SW 1271 (cell line): Measurements from ENCODE around the gene FOSL1.

ENCODE experiments used
- DNase-seq, 2 experiments: peaks; one replicate each; lab custom pipeline; 2025; lab: John Stamatoyannopoulos, UW

The FOSL1 gene

DNA sequence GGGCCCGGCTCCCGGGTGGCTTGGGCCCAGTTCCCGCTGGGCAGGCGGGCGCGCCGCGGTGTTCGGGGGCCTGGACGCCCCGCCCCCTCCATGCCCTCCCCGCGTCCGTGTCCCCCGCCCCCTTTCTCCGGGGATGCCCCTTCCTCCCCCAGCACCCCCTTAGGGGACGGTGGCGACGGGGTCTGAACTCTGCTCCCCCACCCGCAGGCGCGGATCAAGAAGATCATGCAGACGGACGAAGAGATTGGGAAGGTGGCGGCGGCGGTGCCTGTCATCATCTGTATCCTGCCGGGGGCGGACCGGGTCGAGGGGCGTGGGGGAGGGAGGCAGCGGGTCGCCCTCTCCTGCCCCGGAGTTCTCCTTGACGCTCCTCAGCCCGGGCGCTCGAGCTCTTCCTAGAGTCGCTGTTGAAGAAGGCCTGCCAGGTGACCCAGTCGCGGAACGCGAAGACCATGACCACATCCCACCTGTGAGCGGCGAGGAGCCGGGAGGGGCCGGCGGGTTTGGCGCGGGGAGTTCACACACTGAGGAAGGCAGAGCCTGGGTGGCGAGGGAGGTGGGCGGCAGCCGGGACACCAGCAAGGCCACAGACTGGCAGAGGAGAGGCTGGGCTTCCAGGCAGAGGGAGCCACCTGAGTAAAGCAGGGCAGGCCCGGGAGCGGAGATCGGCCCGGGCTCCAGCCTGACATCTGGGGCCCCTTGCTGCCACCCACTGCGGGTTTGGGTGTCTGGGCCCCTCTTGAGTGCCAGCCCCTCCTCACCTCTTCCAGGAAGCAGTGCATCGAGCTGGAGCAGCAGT, 19.6 kb upstream of the FOSL1 start:
- peak in 1 of 2 experiments; percentile 69 for DNase-seq

DNA sequence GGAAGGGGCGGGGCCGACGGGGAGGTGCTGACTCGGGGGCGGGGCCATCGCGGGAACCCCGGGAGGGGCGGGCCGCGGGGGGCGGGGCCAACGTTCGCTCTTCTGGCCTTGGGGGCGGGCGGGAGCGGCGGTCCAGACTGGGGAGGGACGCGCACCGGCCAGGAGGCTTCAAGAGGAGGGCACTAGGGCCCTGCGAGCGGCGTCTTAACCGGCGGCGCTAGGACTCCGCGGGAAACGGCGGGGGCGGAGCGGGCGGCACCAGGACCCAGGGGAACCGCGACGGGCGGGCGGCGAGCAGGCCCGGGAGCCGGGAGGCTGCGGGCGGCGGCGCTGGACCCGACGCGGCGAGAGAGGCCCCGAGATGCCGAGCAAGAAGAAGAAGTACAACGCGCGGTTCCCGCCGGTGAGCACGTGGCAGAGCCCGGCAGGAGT, 19.0 kb upstream of the FOSL1 start, which contains the start of gene DRAP1:
Gene DRAP1 (plus strand): TSS at position 286 of the 432 bp plus-strand sequence. CDS start 76 bp downstream, at position 362.
- DNase-seq, result peak; percentile 85 to 94

DNA sequence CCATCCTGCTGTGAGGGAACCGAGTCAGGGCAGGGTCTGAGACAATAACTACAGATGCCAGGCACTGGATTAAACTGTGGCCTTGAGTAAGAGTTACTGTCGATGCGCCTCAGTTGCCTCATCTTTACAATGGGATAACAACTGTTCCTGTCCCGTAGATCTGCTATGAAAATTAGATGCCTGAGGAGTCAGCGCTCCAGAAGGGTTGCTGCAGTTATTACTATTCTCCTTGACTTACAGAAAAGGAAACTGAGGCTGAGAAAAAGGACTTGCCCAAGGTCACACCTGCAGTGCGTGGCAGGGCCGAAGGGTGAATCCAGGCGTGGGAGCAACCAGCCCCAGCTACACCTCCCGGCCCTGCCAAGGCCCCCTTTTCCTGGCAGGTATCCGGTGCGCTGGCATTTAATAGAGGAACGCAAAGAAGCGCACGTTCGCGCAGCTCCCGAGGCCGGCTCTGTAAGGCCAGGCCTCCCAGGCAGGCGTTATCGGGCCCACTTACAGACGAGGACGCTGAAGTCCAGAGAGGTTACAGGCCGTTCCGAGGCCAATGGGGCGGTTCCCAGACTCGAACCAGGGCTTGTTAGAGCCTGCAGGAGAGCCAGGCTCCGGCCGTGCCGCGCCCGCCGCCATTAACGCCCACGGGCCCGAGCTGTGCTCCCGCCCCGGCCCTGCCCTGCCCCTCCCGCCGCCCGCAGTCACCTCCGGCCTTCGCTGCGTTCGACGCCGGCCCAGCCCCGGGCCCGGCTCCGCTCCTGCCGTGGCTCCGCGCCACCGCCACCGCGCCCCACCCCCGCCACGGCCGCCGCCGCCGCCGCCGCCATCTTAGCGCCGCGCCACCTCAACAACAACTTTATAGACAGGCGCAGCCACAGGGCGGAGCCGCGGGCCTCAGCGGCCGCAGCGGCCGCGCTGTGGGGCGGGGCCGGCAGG, 18.3 kb upstream of the FOSL1 start, which contains the start of gene C11orf68:
Gene C11orf68 (minus strand): TSS at position 852 of the 930 bp plus-strand sequence. CDS start 31 bp downstream, at position 821.
- peak in 1 of 2 experiments; percentile 61 for DNase-seq

DNA sequence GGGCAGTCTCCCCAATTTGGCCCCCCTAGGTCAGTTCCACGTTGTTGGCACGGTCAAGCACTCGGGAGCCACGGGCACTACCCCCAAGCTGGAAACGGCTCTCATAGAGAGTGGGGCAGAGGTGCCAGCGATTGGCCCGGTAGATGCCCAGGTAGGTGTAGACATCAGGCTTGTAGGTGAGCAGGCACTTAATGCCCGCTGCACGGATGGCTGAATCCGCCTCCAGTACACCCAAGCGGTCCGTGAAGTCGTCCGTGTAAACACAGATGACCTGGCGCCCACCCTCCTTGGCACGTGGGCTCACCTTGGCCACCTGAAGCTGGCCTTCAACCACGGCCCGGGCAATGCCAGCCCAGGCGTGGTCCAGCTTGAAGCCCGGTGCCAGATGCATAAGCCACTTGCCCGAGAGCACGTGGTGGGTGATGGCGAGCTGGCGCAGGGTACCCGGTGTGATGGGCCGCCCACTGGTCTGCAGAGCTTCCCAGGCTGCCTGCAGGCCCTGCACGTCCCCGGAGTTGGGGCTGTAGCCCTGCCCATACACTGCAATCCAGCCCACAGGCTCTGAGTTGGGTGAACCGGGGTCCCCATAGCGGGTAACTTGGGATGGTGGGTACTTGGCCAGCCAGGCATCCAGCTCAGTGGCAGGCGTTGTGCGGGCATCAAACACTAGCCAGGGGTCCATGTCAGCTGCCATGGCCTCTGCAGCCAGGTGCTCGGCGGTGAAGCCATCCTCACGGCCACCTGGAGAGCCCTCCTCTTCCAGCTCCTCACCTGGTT, 17.4 kb upstream of the FOSL1 start:
- DNase-seq, result no peak

DNA sequence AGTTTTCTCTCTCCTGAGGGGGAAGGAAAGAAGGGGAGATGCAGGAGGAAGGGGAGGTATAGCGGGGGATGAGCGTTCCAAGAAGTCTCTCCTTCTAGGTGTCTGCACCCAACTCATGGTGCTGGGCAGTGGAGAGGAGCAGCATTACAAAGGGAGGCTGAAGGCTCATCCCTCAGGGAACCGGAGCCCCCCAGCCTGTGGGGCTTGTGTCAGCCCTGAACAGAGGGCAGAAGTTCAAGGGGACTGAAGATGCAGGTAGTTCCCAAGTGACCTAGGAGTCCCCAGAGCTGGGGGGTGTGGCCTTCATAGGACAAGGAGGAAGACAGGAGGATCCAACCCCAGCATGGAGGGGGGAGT, 16.9 kb upstream of the FOSL1 start:
- no peak for DNase-seq

DNA sequence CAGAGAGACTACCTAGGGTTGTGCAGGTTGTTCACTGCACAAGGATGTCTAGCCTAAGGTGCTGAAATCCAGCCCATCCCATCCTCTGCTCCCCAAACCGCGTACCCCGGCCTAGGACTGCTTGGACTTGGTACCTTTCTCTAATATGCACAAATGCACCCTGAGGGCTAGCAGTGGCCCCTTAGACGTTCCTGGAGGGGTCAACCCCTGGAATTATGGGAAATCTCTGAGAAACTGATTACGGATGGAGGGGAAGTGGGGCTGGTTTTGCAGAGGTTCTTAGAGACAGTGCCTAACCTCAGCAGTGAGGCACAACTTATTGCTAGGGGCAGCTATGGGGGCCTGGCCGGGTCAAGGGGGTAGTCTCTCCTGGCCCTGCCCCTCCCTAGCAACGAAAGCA, 16.2 kb upstream of the FOSL1 start:
- no peak for DNase-seq

DNA sequence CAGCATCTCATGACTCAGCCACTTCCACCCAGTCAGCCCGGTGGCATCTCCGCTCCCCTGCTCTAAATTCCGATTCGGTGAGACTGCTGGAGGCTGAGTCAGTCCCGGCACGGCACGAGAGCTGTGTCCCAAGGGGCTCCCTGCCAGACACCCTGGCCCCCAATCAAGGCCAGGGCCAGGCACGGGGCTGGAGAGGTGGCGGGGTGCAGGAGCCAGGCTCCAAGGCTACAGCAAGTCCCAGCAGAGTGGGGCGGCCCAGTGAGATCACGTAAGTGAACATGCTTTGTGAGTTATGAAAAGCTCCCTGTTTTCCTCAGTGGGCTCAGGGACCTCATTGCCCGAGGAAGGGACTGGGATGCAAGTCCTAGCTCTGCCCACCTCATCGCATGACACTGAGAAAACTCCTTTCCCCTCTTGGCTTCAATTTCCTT, 15.6 kb upstream of the FOSL1 start:
- DNase-seq, result peak; percentile 95 to 97

DNA sequence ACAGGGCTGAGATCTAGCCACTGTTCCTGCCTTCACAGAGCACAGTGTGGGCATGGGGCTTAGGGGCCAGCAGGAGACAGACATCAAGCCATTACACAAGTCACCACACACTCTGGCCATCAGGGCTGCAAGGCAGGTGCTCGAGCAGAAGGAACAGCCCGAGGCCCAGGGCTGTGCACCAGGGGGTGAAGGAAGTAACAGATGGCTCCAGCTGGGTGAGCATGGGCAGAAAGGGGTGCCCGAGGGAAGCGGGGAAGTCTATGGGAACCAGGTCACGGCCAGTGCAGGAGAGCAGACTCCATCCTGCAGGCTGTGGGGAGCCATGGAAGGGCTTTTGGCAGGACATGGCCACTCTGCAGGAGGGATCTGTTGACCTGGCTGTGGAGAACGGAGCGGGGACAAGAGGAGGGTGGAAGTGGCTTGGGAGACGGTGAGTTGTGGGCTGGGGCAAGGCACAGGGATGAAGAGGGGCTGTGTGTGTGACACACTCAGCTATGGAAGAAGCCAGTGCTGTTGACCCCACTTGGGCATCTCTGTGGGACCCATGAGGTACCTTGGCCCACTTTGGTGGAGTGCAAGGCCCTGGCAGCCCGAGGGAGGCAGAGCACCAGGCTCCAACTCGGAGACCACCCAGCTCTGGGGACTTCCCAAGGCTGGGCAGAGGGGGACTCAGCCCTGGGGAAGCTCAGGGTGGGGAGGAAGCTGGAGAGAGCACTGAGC, 15.1 kb upstream of the FOSL1 start:
- no peak for DNase-seq

DNA sequence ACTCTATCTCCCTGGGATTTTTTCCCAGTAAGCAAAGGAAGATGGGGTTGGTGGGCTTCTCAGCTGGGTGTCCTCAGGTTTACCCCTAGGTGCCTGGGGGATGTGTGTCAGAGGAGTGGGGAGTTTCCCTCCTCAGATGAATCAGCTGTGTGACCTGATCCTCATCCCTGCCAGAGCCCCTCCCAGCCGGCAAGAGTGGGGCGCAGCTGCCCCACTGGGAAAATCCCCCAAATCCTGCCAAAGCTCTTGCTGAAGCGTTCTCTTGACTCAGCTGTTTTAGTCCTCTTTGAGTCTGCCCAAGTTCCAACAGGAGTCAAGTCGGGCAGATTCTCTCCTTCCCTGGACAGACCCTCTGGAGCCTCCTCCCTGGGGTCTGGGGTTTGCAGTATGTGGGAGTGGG, 12.7 kb upstream of the FOSL1 start:
- no peak for DNase-seq

DNA sequence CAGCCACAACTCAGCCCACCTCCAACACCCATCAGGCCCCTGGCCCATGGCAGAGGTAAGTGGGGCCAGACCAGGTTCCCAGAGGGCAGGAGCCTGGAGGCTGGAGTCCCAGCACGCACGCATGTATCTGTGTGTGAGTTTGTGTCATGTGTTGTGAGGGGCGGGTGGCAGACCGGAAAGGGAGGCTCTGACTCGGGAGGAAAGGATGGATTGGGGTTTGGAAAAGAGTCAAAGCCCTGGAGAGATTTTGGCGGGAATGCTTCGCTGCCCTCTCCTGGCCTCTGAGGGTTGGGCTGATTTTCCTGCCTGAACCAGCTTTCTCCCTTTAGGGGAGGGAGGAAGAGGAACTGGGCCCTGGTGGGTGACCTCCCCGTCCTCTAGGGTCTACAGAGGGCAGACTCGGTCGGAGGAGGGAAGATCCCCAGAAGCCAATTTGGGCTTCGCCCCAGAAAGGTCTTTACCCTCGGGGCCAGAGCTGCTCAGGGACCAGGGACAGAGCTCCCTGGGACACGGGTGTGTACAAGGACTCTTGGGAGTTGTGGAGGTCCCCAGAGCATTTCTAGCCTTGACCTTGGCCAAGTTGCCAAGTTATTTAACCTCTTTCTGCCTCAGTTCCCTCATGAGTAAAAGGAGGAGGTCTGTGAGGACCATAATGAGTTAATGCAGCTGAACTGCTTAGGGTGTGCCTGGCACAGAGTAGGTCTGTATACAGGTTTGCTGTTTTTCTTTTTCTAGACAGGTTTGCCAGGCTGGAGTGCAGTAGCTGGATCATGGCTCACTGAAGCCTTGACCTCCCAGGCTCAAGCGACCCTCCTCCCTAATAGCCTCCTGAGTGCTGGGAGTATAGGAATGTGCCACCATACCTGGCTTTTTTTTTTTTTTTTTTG, 11.7 kb upstream of the FOSL1 start:
- DNase-seq, result peak; percentile 83 to 90

DNA sequence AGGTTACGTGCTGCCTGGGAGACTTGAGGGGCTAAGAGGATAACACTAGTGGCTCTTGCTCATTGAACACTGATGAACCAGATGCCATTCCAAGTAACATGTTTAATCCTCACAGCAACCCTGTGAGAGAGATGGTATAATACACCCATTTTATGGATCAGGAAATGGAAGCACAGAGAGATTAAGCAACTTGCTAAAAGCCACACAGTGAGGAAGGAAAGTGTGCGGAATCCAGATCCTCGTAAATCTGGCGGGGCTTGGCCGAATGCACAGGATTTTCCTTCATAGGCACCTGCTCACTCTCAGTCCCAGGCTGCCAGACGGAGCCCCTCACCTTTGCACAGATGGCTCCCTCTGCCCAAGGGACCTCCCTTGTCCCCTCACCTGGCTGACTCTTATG, 7.7 kb upstream of the FOSL1 start:
- no peak for DNase-seq

DNA sequence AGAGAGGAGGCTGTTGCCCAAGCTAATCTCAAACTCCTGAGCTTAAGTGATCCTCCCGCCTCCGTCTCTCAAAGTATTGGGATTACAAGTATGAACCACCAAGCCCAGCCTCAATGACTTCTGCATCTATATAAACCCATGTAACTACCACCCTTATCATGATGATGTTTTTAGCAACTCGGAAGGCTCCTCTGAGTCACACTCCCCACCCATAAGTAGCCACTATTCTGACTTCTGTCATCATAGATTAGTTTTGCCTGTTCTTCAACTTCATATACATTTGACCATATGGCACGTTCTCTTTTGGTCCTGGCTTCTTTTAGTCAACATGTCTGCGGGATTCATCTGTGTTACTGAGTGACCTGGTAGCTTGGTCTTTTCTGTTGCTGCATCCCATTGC, 6.4 kb upstream of the FOSL1 start:
- DNase-seq, result no peak

DNA sequence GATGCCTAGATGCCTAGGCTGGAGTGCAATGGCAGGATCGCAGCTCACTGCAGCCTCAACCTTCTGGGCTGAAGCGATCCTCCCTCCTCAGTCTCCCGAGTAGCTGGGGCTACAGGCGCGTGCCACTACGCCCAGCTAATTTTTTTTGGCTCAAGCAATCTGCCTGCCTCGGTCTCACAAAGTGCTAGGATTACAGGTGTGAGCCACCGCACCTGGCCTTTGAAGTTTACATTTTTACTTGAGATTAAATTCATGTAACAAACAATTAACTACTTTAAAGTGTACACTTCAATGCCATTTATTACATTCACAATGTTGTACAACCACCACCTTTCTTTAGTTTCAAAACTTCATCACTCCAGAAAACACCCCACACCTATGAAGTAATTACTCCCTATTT, 3.5 kb upstream of the FOSL1 start:
- DNase-seq, result no peak

DNA sequence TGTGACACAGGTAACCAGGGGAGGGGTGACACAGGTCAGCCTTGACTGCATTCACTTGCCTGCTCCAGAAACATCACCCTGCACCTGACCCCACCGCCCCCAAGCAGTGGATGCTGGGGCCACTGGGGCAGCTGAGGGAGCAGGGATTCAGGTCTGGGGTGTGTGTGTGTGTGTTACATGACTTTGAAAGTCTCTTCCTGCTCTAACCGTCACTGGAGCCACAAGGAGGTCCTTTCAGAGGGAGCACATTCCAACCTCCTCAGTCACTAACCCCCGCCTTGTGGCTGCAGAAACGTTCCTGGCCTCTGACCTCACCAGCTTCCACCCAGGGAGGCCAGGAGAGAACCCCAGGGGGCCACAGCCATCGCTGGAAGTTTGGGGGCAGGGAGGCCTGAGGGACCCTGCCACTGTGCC, 2.9 kb upstream of the FOSL1 start:
- peak; percentile 91 to 97 for DNase-seq

DNA sequence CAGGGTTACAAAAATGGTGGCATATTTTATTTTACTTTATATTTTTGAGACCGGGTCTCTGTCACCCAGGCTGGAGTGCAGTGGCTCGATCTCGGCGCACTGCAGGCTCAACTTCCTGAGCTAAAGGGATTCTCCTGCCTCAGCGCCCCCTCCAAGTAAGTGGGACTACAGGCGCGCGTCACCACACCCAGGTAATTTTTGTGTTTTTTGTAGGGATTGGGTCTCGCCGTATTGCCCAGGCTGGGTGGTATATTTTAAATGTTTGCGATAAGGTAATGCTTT, 652 bp upstream of the FOSL1 start:
- DNase-seq, result no peak

DNA sequence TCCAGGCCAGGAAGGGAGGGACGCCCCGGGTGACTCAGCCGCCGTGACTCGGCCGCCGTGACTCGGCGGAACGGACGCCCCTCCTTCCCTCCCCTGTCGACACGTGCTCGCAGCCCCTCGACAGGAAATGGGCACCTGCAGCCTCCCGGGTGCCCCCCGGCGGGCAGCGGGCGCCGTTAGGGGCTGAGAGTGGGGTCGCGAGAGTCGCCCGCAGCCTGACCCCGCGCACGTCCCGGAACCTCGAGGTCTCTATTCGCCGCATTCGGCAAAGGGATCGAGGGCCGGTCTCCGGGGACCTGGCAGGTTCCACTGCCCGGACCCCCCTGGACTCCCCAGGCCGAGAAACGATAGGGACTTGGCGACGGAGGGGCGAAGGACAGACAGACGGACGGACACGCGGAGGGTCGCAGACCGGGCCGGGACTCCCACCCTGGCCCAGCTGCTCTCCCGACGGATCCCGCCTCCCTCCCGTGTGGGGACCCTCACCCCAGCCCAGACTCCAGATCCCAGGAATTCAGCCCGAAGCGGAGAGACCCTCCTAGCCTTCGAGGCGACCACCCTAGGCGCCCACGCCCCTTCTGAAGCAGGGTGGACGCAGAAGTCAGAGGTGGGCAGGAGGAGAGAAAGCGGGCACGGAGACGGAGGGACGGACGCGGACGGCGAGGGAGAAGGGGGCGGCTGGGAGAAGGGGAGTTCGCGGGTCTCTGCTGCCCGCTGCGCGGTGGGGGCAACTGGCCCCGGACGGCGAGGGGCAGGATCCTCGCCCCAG, 648 bp downstream of the FOSL1 start:
- peak in 1 of 2 experiments; percentile 63 for DNase-seq

DNA sequence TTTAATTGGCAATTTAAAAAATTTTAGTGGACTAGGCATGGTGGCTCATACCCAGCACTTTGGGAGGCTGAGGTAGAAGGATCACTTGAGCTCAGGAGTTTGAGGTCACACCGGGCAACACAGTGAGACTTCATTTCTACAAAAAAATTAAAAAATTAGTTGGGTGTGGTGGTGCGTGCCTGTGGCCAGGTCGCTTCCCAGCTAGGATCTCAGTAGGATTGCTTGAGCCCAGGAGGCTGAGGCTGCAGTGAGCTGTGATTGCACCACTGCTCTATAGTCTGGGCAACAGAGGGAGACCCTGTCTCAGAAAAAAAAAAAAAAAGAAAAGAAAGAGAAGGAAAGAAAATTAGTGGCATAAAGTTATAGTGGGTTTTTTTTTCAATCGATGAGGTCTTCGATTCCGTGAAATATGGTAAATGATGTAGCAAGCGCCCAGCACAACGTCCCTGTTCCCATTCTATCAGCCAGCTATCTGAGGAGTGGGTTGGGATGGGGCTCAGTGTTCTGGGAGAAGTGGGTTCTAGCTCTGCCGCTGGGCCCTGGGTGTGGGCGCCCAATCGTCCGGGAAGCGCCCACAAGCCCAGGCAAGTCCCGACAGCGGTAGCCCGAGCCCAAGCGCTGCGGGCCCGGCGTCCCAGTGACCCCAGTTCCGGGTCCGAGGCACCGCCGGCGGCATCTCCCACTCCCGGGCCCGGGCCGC, 1.4 kb downstream of the FOSL1 start:
- DNase-seq, result no peak

DNA sequence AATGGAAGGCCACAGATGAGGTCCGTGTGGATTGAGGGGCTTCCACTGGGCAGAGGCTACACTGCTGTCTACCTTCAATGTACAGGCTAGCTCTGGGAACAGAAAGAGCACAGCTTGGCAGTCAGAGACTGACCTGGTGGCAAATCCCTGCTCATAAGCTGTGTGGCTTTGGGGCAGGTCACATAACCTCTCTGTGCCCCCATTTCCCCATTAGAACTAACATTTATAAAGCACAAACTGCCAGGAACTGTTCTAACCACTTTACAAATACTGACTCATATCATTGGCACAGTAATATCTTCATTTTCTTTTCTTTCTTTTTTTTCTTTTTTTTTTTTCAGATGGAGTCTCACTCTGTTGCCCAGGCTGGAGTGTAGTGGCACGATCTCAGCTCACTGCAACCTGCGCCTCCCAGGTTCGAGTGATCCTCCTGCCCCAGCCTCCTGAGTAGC, 3.1 kb downstream of the FOSL1 start:
- no peak for DNase-seq
